ENCODE results near the gene AKTIP.
"Not testable (repeated sequence)": the region's sequence is repeated elsewhere in the genome, so short reads cannot be mapped to it uniquely, and the experiment has no call there.

Gene AKTIP

GRCh38 chr16:53515259-53515658, 12.2 kb upstream of the AKTIP start:
- in situ Hi-C loops (cut with HindIII; ENCODE audit: low sequenced_read_pairs) = no loop called here
- DNase-seq (ENCODE audit: low read depth) = no peak
- no peak for TF ChIP-seq CTCF (IDR thresholded peaks at IDR 0.05; ENCODE audit: low read depth, low read length, missing control alignments)
- no peak overlapping the region for H3K4me3 ChIP-seq (ENCODE audit: low read depth, low read length)

GRCh38 chr16:53512795-53513194, 9.8 kb upstream of the AKTIP start:
- in situ Hi-C loops (cut with HindIII; ENCODE audit: low sequenced_read_pairs); H3K4me3 ChIP-seq (ENCODE audit: low read depth, low read length); DNase-seq (ENCODE audit: low read depth): not testable (repeated sequence)

GRCh38 chr16:53511403-53512280, 8.6 kb upstream of the AKTIP start:
- DNase-seq (ENCODE audit: low read depth) = no peak
- no peak for TF ChIP-seq CTCF (IDR thresholded peaks at IDR 0.05; ENCODE audit: low read depth, low read length, missing control alignments)
- in situ Hi-C loops (cut with HindIII; ENCODE audit: low sequenced_read_pairs) = no loop called here
- H3K4me3 ChIP-seq (ENCODE audit: low read depth, low read length) = no peak overlapping the region

- H3K4me3 ChIP-seq (ENCODE audit: low read depth, low read length) = no peak overlapping the region
- TF ChIP-seq CTCF (IDR thresholded peaks at IDR 0.05; ENCODE audit: low read depth, low read length, missing control alignments) = no peak
- in situ Hi-C loops (cut with HindIII; ENCODE audit: low sequenced_read_pairs) = no loop called here
- no peak for DNase-seq (ENCODE audit: low read depth)
Observed at GRCh38 chr16:53511084-53511402, 8.0 kb upstream of the AKTIP start.

GRCh38 chr16:53510704-53511070, 7.7 kb upstream of the AKTIP start:
- in situ Hi-C loops (cut with HindIII; ENCODE audit: low sequenced_read_pairs) = no loop called here
- DNase-seq (ENCODE audit: low read depth) = no peak
- no peak overlapping the region for H3K4me3 ChIP-seq (ENCODE audit: low read depth, low read length)
- TF ChIP-seq CTCF (IDR thresholded peaks at IDR 0.05; ENCODE audit: low read depth, low read length, missing control alignments) = no peak

- in situ Hi-C loops (cut with HindIII; ENCODE audit: low sequenced_read_pairs) = no loop called here
- H3K4me3 ChIP-seq (ENCODE audit: low read depth, low read length) = no peak overlapping the region
- TF ChIP-seq CTCF (IDR thresholded peaks at IDR 0.05; ENCODE audit: low read depth, low read length, missing control alignments) = peak; percentile 97
- peak; percentile 50 for DNase-seq (ENCODE audit: low read depth)
Observed at GRCh38 chr16:53509906-53510703, 7.1 kb upstream of the AKTIP start.

Measured in astrocyte of the cerebellum (primary cell).